GM10266 (cell line): ENCODE results near the gene CAPN5.
A peak's percentile ranks its signal among the peaks of the same experiment; 100 is the strongest.
"Not testable (repeated sequence)": the region's sequence is repeated elsewhere in the genome, so short reads cannot be mapped to it uniquely, and the experiment has no call there.

ENCODE experiments used
- DNase-seq: peaks from one replicate; pipeline ENCODE4 v3.0.0; 2012; ENCODE audit errors: extremely low spot score
- TF ChIP-seq, protein P1 (sequence below): IDR thresholded peaks from 2 replicates; pipeline ENCODE4 v1.5.1; 2012; ENCODE audit warnings: mild to moderate bottlenecking, low read depth; ENCODE audit not compliant: control insufficient read depth, insufficient read depth; ENCODE audit errors: missing control alignments

Gene CAPN5

DNA sequence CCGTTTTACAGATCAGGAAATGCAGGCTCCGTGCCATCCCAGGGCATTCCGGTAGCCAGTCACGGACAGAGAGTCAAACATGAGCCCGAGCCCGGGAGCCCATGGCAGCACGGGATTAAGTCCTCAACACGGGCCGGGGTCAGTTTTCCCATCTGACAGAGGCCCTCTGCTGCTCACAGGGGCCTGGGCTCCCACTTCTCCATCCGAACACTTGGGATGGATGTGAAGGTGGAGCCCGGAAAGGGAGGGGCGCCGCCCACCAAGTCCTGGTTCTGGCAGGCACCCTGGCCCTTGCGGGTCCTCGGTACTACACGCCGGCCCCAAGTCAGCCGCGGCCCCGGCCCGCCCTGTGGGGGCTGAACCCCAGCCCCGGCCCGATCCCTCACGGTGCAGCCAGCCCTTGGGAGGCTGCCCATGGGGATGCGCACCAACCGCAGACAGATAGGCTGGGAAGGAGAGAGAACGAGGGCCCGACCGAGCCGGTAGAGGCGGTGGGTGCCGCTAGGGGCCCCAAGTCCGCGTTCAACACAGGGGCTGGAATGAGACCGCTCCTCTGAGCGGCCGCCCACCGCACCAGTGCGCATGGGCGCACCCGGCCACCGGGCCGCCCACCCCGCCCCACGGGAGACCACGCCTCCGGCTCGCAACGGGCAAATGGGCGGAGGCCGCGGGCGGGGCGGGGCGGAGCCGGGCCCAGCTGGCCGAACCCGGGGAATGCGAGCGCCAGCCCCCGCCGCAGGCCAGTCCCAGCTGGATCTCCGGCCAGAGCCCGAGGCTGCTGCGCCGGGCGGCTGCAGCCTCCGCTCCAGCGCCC lies at the start of gene CAPN5:
CAPN5 (plus strand) TSS at position 743 of the 814 bp plus-strand sequence. CDS start 17,916 bp downstream, outside the sequence.
- TF ChIP-seq, protein P1, sequence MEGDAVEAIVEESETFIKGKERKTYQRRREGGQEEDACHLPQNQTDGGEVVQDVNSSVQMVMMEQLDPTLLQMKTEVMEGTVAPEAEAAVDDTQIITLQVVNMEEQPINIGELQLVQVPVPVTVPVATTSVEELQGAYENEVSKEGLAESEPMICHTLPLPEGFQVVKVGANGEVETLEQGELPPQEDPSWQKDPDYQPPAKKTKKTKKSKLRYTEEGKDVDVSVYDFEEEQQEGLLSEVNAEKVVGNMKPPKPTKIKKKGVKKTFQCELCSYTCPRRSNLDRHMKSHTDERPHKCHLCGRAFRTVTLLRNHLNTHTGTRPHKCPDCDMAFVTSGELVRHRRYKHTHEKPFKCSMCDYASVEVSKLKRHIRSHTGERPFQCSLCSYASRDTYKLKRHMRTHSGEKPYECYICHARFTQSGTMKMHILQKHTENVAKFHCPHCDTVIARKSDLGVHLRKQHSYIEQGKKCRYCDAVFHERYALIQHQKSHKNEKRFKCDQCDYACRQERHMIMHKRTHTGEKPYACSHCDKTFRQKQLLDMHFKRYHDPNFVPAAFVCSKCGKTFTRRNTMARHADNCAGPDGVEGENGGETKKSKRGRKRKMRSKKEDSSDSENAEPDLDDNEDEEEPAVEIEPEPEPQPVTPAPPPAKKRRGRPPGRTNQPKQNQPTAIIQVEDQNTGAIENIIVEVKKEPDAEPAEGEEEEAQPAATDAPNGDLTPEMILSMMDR, result peak; percentile 20

DNA sequence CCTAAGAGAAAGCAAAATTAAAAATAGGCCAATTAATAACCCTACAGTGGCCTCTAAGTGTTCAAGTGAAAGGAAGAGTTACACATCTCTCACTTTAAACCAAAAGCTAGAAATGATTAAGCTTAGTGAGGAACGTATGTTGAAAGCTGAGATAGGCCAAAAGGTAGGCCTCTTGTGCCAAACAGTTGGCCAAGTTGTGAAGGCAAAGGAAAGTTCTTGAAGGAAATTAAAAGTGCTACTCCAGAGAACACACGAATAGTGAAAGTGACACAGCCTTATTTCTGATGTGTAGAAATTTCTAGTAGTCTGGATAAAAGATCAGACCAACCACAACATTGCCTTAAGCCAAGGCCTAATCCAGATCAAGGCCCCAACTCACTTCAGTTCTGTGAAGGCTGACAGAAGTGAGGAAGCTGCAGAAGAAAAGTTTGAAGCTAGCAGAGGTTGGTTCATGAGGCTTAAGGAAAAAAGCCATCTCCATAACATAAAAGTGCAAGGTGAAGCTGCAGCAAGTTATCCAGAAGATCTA lies 48.3 kb upstream of the CAPN5 start:
- DNase-seq, result not testable (repeated sequence)

More for the DNA sequence above, at the start of gene CAPN5:
- peak; percentile 97 for DNase-seq

DNA sequence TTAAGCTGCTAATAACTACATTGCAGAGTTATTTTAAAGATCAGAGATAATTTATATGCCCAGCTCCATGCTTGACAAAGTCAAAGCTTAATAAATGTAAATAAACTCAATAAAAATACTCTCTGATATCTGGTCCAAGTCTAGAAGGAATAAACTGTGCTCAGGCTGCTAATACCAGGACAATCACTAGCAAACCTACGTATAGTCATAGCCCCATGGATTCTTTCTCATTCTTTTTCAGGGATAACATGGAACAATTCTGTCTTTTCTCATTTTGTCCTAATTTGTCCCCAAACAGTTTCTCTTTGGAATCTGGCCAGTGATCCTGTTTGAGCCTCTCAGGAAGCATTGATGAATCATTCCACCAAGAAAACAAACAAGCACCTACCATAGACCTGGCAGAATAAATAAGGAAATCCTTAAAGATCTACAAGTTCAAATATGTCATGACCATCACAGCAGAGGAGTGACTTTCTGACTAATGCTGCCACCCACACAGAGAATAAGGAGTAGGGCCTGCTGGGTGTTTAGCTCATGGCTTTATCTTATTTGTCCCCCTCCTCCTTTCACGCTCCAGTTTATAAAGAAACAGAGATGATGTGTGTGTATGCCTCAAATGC lies 46.7 kb upstream of the CAPN5 start:
- no peak for DNase-seq

DNA sequence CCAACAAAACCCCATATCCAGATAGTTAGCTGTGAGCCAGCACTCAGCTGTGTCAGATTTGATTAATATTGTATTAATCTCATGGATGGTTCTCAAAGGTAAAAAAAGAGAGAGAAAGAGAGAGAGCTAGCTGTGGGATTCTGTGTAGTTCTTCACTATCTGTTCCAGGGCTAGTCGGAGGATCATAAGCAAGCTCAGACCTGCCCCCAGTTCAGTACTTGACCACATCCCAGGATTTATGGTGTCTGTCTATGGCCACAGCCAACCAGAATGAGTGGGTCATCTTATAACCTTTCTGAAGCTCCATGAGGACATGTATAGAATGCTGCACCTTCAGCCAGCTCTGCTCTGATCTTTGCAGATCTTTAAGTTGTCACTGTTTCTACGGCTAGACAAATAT lies 46.0 kb upstream of the CAPN5 start:
- DNase-seq, result no peak
- TF ChIP-seq, protein P1, result no peak

More for the DNA sequence above, 46.7 kb upstream of the CAPN5 start:
- TF ChIP-seq, protein P1, result no peak

DNA sequence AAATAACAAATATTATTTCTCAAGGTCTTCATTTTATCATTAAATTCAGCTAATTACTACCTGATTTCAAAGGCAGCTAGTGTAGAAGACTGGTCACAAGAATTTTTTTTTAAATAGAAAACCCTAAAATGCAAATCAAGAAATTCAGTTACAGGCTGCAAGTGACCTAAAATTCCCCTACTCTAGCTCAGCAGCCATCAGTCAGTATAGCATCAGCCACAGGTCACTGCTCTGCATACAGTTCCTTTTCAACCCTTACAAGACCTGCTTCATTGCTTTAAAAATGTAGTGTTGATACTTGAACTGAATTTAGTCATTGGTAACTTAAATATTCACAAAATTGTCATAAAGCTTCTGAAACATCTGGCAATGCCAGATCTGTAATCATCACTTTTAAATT lies 42.0 kb upstream of the CAPN5 start:
- TF ChIP-seq, protein P1, result no peak
- no peak for DNase-seq

DNA sequence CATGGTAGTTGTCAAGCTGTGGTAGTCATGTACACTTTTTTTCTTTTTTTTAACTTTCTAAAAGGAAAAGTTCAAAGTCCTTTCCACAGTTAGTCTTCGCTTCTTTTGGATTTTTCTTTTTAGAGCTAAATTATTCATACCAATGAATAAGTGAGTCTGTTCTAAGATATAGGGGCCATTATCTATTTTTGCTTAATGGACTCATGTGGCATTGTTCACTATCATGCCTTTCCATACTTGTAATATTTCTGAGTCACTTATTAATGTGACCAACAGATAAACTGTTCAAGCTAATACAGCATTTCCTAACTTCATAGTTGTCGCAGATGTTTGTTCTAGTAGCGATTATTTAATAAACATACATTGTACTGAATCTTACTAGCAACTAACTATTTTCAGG lies 40.5 kb upstream of the CAPN5 start:
- TF ChIP-seq, protein P1, result no peak
- DNase-seq, result no peak

DNA sequence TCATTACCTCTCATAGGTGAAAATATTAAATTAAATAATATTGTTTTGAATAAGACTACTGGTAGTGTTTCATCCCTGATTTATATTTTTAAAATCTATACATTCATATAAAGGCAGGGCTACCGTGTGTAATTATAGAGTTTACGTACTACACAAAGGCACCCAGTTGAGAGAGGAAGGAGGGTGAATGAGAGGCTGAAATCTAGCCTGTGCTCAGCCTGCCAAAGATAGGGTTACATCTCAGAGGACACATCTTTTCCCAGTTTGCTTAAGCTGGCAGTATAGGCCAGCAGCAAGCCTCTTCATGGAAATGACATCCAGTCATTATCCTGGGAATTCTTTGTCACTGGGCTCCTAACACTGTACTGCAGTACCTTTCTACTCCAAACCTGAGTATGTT lies 40.0 kb upstream of the CAPN5 start:
- TF ChIP-seq, protein P1, result no peak
- no peak for DNase-seq

DNA sequence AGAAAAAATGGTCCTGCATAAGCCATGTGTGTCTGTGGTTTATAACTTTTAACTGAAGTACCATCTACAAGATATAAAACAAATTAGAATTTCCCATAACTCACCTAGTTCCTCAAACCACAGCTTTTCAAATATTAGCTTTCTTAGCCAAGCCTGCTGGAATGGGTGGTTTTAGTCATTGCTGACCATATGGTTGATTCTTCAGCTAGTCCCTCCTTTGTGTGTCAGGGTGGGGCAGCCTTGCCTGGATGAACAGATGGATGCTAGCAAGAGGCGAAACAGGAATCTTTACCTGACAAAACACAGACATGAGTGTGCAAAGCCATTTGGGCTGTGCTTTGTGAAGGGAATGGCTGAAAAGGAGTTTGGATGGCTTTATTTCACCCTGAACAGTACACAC lies 39.5 kb upstream of the CAPN5 start:
- TF ChIP-seq, protein P1, result no peak
- DNase-seq, result no peak
